HS-5 (cell line): ENCODE data around the gene NIBAN1.
"Not testable (repeated sequence)": the region's sequence is repeated elsewhere in the genome, so short reads cannot be mapped to it uniquely, and the experiment has no call there.

Source experiments
- DNase-seq: peaks from one replicate; pipeline ENCODE4 v3.0.0-alpha.2; 2012; ENCODE audit warnings: low read depth

NIBAN1 gene

GRCh38 chr1:184973272-184974055 lies 844 bp downstream of the NIBAN1 start:
- no peak for DNase-seq

- no peak for DNase-seq
These were observed 1.8 kb downstream of the NIBAN1 start for GRCh38 chr1:184972315-184973055.

GRCh38 chr1:184971522-184972265 lies 2.6 kb downstream of the NIBAN1 start:
- no peak for DNase-seq

DNA sequence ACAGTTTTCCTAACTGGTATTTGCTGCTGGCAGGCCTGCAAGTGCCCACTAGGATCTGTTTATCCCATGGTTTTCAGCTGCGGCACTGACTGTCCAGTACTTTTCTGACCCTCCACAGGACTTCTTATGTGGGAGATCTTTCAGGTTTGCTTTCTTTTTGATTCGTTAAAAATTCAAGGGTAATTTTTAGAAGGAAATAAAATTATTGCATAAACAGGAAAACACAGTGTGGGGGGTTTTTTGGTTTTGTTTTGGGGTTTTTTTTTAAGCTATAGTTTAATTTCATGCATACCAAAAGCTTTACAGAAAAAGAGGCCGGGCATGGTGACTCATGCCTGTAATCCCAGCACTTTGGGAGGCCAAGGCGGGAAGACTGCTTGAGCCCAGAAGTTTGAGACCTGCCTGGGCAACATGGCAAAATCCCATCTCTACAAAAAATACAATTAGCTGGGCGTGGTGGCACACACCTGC lies 3.6 kb downstream of the NIBAN1 start:
- DNase-seq, result no peak

DNA sequence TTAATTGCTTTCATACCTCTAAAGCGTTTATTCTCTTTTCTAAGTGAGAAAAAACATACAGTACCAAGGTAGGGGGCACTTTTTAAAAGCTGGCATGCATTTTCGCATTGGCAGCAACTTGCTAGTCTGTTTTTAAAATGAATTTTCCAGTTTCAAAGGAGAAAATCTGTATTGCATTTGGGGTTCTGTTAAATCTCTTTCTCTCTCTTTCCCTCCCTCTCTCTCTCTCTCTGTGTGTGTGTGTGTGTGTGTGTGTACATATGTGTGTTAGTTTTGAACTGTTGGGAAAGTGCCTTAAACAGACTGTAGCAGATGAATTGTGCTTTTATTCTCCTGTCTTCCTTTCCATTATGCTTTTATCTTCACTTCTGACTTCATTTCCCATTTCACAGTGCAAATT lies 7.3 kb downstream of the NIBAN1 start:
- DNase-seq, result no peak

- no peak for DNase-seq
These were observed 8.1 kb downstream of the NIBAN1 start for GRCh38 chr1:184965944-184966860.

- DNase-seq, result no peak
These were observed 8.9 kb downstream of the NIBAN1 start for GRCh38 chr1:184965439-184965838.

DNA sequence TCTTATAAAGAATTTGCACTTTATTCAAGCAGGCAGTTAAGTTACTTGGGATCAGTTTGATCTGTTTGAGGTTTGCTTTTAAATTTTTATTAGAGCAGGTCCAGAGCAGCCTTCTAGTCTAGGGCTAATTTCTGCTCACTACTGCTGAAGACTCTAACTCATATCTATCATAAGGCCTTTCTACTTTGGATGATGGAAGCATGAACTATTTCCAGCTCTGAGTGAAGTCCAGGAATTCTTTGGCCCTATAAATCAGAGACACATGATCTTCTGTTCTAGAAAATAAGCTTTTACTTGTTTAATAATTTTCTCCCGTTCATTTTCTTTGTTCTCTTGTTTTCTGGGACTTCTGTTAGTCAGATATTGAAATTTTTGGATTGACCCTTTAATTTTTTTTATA lies 14.7 kb downstream of the NIBAN1 start:
- no peak for DNase-seq

DNA sequence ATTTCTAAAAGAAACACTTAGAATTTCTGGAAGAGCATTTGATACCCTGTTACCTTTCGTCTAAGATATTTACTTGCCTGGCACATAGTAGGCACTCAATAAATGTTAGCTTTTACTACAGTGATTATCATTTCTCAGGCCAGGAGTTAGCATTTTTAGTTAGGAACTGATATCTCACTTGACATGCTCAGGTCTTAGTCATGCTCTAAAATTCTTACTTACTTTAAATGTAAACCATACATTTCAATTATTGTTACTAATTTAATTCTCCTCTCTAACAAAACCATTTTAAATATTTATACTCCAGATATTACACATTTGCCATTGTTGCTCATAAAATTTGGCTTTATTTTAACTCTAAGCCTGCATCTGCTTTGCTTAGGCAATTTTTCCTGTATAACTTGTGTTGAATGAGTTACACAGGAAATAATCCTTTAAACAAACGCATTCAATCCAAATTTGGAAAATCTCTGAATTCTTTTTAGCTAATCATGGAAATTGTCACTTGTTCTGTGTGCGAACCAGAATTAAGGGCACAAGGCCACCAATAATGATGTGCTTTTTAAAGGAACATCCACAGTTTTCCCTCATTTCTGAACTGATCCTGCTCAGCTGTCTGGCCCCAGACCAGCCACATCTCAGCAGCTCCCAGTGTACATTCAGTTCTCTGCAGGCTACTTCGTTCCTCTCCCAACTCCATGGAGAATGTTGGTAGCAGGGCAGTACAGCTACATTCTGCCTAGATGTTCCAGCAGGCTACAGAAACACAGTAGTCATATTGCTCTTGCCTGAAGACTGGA lies 15.6 kb downstream of the NIBAN1 start:
- DNase-seq, result no peak

DNA sequence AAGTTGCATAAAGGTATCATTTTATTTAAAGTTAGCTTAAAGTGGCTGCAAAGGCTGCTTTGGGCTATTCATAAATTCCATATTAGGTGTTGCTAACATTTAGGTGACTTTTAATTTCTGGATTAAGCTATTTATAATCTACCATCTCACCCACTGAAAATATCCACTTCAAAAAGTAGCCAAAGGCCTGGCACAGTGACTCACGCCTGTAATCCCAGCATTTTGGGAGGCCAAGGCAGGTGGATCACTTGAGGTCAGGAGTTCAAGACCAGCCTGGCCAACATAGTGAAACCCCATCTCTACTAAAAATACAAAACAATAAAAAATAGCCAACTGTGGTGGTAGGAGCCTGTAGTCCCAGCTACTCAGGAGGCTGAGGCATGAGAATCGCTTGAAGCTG lies 16.4 kb downstream of the NIBAN1 start:
- not testable (repeated sequence) for DNase-seq

- DNase-seq, result no peak
These were observed 17.2 kb downstream of the NIBAN1 start for GRCh38 chr1:184956999-184957700.

DNA sequence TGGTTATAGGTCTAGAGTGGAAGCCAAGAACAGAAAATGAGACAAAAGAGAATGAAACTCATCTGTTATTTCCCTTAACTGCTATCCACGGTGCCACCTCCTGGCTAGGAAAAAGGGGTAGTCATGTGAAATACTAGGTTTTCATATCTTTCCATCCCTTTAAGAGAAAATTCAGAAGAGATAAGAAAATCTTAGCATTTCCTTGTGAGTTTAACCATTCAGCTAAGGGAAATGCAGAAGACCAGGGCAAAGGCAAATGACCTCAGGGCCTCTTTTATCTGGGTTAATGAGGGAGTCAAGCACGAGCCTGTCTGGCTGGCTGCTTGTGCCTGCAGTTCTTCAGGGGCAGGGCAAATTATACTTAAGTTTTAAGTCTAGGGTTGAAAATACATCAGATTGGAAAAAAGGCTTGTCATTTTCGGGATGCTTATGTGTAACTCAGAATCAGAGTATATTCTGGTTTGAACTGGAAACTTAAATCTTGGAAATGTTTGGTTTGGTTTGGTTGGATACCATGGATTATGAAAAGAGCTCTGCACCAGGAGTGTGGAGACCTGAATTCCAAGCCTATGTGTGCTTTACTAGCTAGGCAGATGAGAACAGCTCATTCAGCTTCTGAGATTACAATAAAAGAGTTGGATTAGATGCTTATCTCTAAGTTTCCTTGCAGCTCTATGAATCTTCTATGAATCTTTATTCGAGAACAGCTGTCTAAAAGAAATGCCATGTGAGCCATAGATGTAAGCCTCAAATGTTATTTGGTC lies 19.9 kb downstream of the NIBAN1 start:
- no peak for DNase-seq

DNA sequence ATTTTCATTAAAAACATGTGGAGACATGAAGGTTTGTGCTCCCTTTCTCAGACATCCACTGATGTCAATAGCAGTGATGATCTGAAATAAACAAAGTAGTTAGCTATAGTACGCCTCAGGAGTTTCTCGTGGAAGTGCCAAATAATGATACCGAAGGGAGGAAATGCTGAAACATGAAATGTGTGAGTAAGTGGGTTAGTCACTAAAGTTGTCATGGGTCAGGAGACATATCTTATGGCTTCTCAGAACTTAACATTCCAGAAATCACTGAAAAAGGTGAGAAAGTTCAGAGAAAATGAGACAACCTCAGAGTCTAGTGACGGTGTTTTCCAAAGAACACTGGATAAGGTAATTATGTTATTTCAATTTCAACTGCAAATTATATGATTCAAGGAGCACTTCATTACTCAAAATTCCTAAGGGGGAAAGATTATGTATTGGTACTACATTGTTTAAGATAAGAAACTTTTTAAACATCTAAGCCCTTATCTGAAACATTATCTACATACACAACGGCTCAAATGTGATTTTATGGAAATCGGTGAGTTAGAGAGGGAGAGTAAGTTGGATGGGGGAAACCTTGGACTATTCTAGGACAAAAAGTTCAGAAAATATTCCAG lies 20.6 kb downstream of the NIBAN1 start:
- peak; percentile 65 for DNase-seq

DNA sequence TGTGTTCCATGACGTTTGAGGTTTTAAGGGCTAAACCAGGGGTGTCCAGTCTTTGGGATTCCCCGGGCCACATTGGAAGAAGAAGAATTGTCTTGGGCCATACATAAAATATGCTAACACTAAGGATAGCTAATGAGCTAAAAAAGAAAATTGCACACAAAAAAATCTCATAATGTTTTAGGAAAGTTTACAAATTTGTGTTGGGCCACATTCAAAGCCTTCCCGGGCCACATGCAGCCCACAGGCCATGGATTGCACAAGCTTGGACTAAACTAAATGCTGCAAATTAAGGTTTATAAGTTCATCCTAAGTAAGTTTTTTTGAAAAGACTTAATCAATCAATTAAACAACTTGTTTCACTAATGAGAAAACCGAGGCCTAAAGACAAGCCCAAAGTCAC lies 21.9 kb downstream of the NIBAN1 start:
- DNase-seq, result no peak

DNA sequence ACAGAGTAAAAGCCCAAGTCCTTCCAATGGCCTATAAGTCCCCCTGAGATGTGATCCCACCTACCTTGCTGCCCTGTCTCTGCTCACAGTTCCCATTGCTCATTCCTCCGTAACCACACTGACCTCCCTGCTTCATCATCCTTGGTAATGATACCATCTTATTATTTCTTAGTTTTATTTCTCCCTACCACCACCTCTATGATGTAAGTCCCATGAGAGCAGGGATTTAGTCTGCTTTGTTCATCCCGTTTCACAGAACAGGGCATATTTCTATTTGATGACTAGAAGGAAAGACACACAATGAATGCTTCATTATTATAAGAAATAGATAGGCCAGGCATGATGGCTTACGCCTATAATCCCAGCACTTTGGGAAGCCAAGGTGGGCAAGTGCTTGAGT lies 22.5 kb downstream of the NIBAN1 start:
- DNase-seq, result no peak

DNA sequence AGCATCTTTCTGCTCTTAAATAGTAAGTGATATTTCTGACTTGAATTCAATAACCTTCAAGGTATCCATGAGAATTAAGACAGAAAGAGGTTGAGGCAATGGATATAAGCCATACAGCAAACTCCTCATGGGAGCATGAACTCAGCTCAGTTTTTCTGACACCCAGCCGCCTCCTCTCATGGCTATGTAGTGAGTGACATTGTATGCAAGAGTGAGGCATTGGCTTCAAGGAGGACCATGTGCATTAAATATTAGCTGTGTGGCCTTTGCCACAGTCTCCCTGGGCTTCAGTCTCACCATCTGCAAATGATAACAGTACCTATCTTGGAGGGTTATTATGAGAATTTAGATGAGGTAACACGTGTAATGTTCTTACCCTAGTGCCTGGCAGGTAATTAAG lies 23.4 kb downstream of the NIBAN1 start:
- DNase-seq, result no peak

DNA sequence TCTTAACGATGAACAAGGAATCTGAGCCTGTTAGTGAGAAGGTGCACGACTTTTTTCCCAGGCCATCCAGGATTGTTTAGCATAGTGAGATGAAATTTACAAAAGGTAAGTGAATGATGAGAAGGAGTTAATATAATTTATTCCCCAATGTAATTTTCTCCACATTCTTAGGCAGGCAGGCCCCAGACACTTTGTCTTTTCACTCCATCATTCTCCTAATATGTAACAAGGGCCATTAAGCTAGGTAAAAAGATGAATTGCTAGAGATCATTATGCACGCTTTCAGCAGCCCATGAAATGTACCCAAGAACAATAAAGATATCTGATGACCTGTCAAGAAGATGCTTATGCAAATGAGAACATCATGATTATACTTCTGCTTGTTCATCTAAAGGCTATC lies 24.1 kb downstream of the NIBAN1 start:
- DNase-seq, result no peak

DNA sequence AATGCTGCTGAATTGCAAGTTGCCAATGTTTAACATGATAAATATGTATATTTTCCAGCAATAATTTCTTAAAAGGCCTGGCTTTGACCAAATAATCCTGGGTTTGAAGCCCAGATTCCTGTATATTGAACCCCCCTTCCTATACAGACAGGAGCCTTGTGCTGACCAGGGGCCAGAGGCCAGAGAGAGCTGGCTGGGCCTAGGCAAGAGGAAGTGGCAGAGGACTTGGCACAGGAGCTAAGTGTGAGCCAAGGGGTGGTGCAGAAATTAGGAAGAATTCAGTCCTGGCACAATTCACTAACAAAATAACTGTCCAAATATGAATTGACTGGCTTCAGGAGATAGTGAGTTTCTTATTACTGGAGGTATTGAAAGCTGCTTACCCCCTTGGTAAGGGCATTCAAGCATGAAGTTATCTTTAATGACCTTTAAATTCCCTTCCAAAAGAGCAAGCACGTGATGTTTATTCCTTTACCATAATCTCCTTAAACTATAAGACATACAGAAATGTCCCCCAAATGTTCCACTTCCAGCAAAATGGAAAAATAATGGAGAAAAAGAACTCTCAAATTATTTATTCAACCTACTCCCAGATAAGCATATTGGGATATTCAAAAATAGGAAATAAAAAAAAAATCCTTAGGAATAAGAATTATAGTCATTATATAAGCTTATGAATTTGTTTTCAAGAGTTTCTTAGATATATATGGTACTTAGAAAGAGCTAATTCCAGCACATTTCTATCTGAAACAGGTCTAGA lies 26.6 kb downstream of the NIBAN1 start:
- no peak for DNase-seq
